SK-N-SH (cell line): ENCODE data around the gene UBE2D3. TPM values are rescaled to one million over a fixed set of nuclear protein-coding genes. Genes with fewer than 3 reads are reported as not detected.

Source experiments
- CTCF ChIA-PET: fragments of 300-600, 350-600 bp; formaldehyde crosslinking; extraction: SDS; loops from one replicate; lab custom pipeline; 2021; lab: Yijun Ruan, JAX
- POLR2A ChIA-PET: fragments of 350-600 bp; sonication (Branson Sonifier 250); formaldehyde crosslinking; extraction: SDS; loops from one replicate; lab custom pipeline; 2020; ENCODE audit warnings: antibody characterized with exemption, inconsistent platforms; lab: Yijun Ruan, JAX
- DNase-seq: peaks from one replicate; pipeline ENCODE4 v3.0.0; 2012
- H2AFZ ChIP-seq: fragments of 200-600 bp; sonication (generic); 2 replicates; pipeline ENCODE4 v1.8.1; 2016; ENCODE audit warnings: antibody characterized with exemption, mild to moderate bottlenecking, low read depth
- H3F3A ChIP-seq: fragments of 200-600 bp; sonication (generic); replicated peaks from 2 replicates; pipeline ENCODE3; 2016; ENCODE audit warnings: antibody characterized with exemption, mild to moderate bottlenecking; ENCODE audit not compliant: insufficient read depth
- H3K27ac ChIP-seq, 2 experiments: fragments of 200-500 bp in 1 of 2; fragments of 200-600 bp in 1 of 2; sonication (Bioruptor generic) in 1 of 2; sonication (generic), shearing (Covaris generic) in 1 of 2; 2 replicates each; pipeline versions ENCODE4 v1.5.1 to v1.6.1; 2014 to 2016; ENCODE audit warnings: low read depth in 2 of 2, inconsistent platforms in 1 of 2, low read length in 1 of 2, mild to moderate bottlenecking in 1 of 2, mixed read lengths in 1 of 2
- H3K27me3 ChIP-seq: fragments of 200-600 bp; sonication (generic), shearing (Covaris generic); 2 replicates; pipeline ENCODE4 v1.6.1; 2016; ENCODE audit warnings: mixed run types; ENCODE audit not compliant: insufficient read depth
- H3K36me3 ChIP-seq, 2 experiments: fragments of 200-500 bp in 1 of 2; fragments of 200-600 bp in 1 of 2; sonication (Bioruptor generic) in 1 of 2; sonication (generic) in 1 of 2; replicated peaks in 1 of 2; 2 replicates each; pipeline versions ENCODE3 to v1.5.1; 2014 to 2016; ENCODE audit warnings: low read length in 1 of 2, mild to moderate bottlenecking in 1 of 2; ENCODE audit not compliant: insufficient read depth in 2 of 2, control insufficient read depth in 1 of 2
- H3K4me1 ChIP-seq, 2 experiments: fragments of 200-500 bp in 1 of 2; fragments of 200-600 bp in 1 of 2; sonication (Bioruptor generic) in 1 of 2; sonication (generic), shearing (Covaris generic) in 1 of 2; 2 replicates each; pipeline versions ENCODE4 v1.5.1 to v1.6.1; 2014 to 2016; ENCODE audit warnings: low read depth in 1 of 2, low read length in 1 of 2, mixed run types in 1 of 2; ENCODE audit not compliant: insufficient read depth in 2 of 2, control insufficient read depth in 1 of 2
- H3K4me2 ChIP-seq: fragments of 200-600 bp; sonication (generic), shearing (Covaris generic); 2 replicates; pipeline ENCODE4 v1.6.1; 2017; ENCODE audit warnings: mixed run types
- H3K4me3 ChIP-seq, 2 experiments: fragments of 200-500 bp in 1 of 2; fragments of 200-600 bp in 1 of 2; sonication (Bioruptor generic) in 1 of 2; sonication (generic), shearing (Covaris generic) in 1 of 2; 2 replicates each; pipeline versions ENCODE4 v1.5.1 to v1.8.1; 2014 to 2016; ENCODE audit warnings: low read depth in 2 of 2, inconsistent platforms in 1 of 2, low read length in 1 of 2, mild to moderate bottlenecking in 1 of 2, mixed read lengths in 1 of 2, moderate library complexity in 1 of 2
- H3K79me2 ChIP-seq: fragments of 200-600 bp; sonication (generic); 2 replicates; pipeline ENCODE4 v1.8.1; 2017; ENCODE audit warnings: mild to moderate bottlenecking; ENCODE audit not compliant: insufficient read depth
- H3K9ac ChIP-seq: fragments of 200-600 bp; sonication (generic); 2 replicates; pipeline ENCODE4 v1.6.1; 2017; ENCODE audit warnings: mixed run types
- H3K9me2 ChIP-seq: fragments of 200-600 bp; sonication (generic); 2 replicates; pipeline ENCODE4 v1.6.1; 2017; ENCODE audit warnings: mixed run types
- H3K9me3 ChIP-seq: fragments of 200-600 bp; sonication (generic); 2 replicates; pipeline ENCODE4 v1.6.1; 2017; ENCODE audit warnings: mixed run types, mild to moderate bottlenecking, moderate library complexity
- H4K20me1 ChIP-seq: fragments of 200-600 bp; sonication (generic); 2 replicates; pipeline ENCODE4 v1.6.1; 2017; ENCODE audit warnings: mild to moderate bottlenecking, mixed run types; ENCODE audit not compliant: insufficient read depth
- ELF1 ChIP-seq: IDR thresholded peaks from 2 replicates; pipeline ENCODE4 v1.4.0; 2012
- FOSL2 ChIP-seq: IDR thresholded peaks from 2 replicates; pipeline ENCODE4 v1.4.0; 2012; ENCODE audit warnings: low read depth, mild to moderate bottlenecking, moderate library complexity, borderline replicate concordance
- MEF2A ChIP-seq: IDR thresholded peaks from 2 replicates; pipeline ENCODE4 v1.4.0; 2012; ENCODE audit warnings: low read depth, borderline replicate concordance
- NFIC ChIP-seq: IDR thresholded peaks from 2 replicates; pipeline ENCODE4 v1.4.0; 2012; ENCODE audit warnings: borderline replicate concordance
- POLR2AphosphoS5 ChIP-seq: IDR thresholded peaks from 2 replicates; pipeline ENCODE4 v1.6.1; 2012; ENCODE audit warnings: low read depth, low read length
- RFX5 ChIP-seq: IDR thresholded peaks from 2 replicates; pipeline ENCODE4 v1.6.1; 2012; ENCODE audit warnings: mild to moderate bottlenecking, improper control_type of control experiment, low read length
- SIN3A ChIP-seq: IDR thresholded peaks from 2 replicates; pipeline ENCODE4 v1.6.1; 2012; ENCODE audit warnings: low read depth, mild to moderate bottlenecking, low read length, moderate library complexity, borderline replicate concordance
- TAF1 ChIP-seq: IDR thresholded peaks from 2 replicates; pipeline ENCODE4 v1.6.1; 2012; ENCODE audit warnings: low read depth, mild to moderate bottlenecking, low read length, moderate library complexity, borderline replicate concordance
- YY1 ChIP-seq: IDR thresholded peaks from 2 replicates; pipeline ENCODE4 v1.4.0; 2012; ENCODE audit warnings: low read depth, mild to moderate bottlenecking
- WGBS: methylation state at CpG from one replicate; pipeline ENCODE4 v1.1.6; 2017; ENCODE audit warnings: low lambda C conversion rate; 5-methylcytosine and 5-hydroxymethylcytosine counted together
- polyA plus RNA-seq, 3 experiments: library from polyadenylated mRNA; depleted of rRNA; stranded (reverse); fragments of >200 nt; gene quantifications; 2 replicates each; pipeline ENCODE4 v1.2.3, GENCODE V29; 2012
- TF ChIP-seq, protein P1 (sequence below): IDR thresholded peaks from 2 replicates; pipeline ENCODE4 v1.4.0; 2012; ENCODE audit warnings: low read depth, borderline replicate concordance
- TF ChIP-seq, protein P2 (sequence below): IDR thresholded peaks from 2 replicates; pipeline ENCODE4; 2012
- TF ChIP-seq, protein P3 (sequence below): fragments of 150-350 bp; IDR thresholded peaks from 2 replicates; pipeline ENCODE4 v1.6.1; 2017; ENCODE audit warnings: antibody characterized with exemption, low read length, low read depth, borderline replicate concordance
- TF ChIP-seq, protein P4 (sequence below): IDR thresholded peaks from 2 replicates; pipeline ENCODE4 v1.6.1; 2012; ENCODE audit warnings: mild to moderate bottlenecking, low read depth, low read length, moderate library complexity

The UBE2D3 gene
- polyA plus RNA-seq, 1 of the 3 experiments (the other 2 are of a cell fraction) = 216 TPM

DNA sequence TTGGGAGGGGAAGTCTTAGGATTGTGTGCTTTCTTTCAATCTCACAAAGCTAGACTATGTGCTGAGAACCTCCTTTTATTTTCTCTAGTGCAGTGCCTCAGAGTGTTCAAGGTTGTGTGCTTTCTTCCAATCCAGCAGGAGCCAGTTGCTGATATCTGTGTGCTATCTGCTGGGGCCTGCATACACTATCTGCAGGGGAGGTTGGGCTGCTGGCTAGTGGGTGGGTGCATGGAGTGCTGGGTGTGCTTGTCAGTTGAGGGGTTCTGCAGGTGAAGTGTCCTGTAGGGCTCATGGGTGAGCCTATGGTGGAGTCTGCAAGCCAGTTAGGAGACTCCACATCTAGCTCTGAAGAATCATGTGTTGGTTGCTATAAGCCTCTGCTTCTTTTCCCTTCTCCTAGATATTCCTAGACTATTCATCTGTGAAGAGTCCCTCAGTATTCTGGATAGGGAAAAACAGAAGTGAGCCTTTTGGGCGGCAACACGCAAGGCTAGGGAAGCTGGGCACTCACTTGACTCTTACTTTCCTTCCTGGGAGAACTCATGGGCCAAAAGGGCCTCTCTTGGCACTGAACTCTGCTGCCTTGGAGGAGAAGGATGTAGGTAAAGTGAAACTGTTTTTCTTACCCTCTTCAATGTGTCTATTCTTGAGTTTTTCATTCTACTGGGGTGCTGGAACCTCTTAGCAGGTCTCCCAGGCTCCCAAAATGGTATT lies 33.4 kb upstream of the UBE2D3 start (continued):
- TF ChIP-seq ELF1 = no peak
- TF ChIP-seq, protein P1, sequence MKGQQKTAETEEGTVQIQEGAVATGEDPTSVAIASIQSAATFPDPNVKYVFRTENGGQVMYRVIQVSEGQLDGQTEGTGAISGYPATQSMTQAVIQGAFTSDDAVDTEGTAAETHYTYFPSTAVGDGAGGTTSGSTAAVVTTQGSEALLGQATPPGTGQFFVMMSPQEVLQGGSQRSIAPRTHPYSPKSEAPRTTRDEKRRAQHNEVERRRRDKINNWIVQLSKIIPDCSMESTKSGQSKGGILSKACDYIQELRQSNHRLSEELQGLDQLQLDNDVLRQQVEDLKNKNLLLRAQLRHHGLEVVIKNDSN = no peak

DNA sequence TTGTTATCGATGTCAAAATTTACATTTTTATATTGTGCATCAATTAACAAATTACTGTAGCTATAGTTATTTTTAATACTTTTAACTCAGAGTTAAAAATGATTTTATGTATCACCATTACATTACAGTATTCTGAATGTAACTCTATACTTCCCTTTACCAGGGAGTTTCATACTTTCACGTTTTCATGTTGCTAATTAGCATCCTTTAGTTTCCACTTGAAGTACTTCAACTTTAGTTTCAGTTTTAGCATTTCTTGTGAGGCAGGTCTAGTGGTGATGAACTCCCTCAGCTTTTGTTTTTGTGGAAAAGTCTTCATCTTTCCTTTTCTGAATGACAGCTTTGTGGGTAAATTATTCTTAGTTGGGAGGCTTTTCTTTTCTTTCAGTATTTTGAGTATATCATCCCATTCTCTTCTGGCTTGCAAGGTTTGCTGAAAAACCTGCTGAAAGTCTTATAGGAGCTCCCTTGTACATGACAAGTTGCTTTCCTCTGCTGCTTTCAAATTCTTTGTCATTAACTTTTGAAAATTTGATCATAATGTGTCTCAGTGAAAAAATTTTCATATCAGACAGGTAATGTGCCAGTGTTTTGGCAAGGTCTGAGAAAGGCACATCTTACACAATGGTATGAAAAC lies 31.6 kb upstream of the UBE2D3 start:
- peaks cover 12% of the 10 kb centered on the region; the same call in 1 of the 2 replicates for H3K79me2 ChIP-seq
- peaks cover 2 to 7% of the 10 kb centered on the region in 2 experiments for H3K36me3 ChIP-seq
- H3K4me3 ChIP-seq = no peak overlapping the region
- no peaks in the 10 kb centered on the region for H3K27me3 ChIP-seq
- no peaks in the 10 kb centered on the region for H4K20me1 ChIP-seq
- H3K4me1 ChIP-seq = no peaks in the 10 kb centered on the region
- TF ChIP-seq, protein P2, sequence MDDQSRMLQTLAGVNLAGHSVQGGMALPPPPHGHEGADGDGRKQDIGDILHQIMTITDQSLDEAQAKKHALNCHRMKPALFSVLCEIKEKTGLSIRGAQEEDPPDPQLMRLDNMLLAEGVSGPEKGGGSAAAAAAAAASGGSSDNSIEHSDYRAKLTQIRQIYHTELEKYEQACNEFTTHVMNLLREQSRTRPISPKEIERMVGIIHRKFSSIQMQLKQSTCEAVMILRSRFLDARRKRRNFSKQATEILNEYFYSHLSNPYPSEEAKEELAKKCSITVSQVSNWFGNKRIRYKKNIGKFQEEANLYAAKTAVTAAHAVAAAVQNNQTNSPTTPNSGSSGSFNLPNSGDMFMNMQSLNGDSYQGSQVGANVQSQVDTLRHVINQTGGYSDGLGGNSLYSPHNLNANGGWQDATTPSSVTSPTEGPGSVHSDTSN = no peak
- TF ChIP-seq, protein P3, sequence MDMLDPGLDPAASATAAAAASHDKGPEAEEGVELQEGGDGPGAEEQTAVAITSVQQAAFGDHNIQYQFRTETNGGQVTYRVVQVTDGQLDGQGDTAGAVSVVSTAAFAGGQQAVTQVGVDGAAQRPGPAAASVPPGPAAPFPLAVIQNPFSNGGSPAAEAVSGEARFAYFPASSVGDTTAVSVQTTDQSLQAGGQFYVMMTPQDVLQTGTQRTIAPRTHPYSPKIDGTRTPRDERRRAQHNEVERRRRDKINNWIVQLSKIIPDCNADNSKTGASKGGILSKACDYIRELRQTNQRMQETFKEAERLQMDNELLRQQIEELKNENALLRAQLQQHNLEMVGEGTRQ = no peak
- TF ChIP-seq TAF1 (no peak), NFIC (no peak), YY1 (no peak), RFX5 (no peak), MEF2A (no peak), SIN3A (no peak), FOSL2 (no peak), POLR2AphosphoS5 (no peak)
- TF ChIP-seq, protein P4, sequence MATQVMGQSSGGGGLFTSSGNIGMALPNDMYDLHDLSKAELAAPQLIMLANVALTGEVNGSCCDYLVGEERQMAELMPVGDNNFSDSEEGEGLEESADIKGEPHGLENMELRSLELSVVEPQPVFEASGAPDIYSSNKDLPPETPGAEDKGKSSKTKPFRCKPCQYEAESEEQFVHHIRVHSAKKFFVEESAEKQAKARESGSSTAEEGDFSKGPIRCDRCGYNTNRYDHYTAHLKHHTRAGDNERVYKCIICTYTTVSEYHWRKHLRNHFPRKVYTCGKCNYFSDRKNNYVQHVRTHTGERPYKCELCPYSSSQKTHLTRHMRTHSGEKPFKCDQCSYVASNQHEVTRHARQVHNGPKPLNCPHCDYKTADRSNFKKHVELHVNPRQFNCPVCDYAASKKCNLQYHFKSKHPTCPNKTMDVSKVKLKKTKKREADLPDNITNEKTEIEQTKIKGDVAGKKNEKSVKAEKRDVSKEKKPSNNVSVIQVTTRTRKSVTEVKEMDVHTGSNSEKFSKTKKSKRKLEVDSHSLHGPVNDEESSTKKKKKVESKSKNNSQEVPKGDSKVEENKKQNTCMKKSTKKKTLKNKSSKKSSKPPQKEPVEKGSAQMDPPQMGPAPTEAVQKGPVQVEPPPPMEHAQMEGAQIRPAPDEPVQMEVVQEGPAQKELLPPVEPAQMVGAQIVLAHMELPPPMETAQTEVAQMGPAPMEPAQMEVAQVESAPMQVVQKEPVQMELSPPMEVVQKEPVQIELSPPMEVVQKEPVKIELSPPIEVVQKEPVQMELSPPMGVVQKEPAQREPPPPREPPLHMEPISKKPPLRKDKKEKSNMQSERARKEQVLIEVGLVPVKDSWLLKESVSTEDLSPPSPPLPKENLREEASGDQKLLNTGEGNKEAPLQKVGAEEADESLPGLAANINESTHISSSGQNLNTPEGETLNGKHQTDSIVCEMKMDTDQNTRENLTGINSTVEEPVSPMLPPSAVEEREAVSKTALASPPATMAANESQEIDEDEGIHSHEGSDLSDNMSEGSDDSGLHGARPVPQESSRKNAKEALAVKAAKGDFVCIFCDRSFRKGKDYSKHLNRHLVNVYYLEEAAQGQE = no peak
- no peak overlapping the region for H3K4me2 ChIP-seq
- H3K9me3 ChIP-seq = peaks cover 2% of the 10 kb centered on the region; the same call in 1 of the 2 replicates
- no peak overlapping the region for H3K27ac ChIP-seq
- H3F3A ChIP-seq = peaks cover 3% of the 10 kb centered on the region
- DNase-seq = no peak
- ChIA-PET CTCF (interaction anchor here (0.8 kb wide), 1 partner anchor 32 kb away, joined by 4 read pairs; the partner anchor contains the start of gene UBE2D3), POLR2A (no interaction called here)
- 96% methylated on average over 2 of the region's 2 CpGs for WGBS
- no peak overlapping the region for H2AFZ ChIP-seq
- H3K9me2 ChIP-seq = no peaks in the 10 kb centered on the region
- H3K9ac ChIP-seq = no peak overlapping the region
